Measurements from ENCODE around the gene NRCAM. TPM values are rescaled to one million over a fixed set of nuclear protein-coding genes. Genes with fewer than 3 reads are reported as not detected.

Gene NRCAM
- total and polyA plus RNA-seq, 10 of the 15 experiments (the other 5 are each of a cell fraction or from before 2014, with no cell fraction given): 0.30 to 2.0 (median 1.0) TPM

DNA sequence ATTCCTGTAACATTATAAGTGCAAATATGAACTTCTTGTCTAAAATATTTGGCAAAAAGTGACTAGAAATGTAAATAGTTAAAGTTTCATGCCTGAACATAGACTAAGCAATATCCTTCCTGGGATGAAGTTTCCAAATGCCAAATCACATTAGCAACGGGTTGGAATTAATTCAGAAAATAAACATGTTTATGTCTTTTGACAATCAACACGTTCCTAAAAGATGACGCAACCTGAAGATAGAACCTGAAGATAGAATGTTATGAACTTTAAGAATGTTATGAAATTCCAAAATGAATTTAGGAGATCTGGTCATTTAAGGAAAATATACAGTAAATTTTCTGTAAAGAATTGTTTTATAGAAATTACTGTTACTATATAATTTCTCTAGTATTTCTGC is 335.3 kb downstream of the NRCAM start (continued):
- TF ChIP-seq, protein P1, sequence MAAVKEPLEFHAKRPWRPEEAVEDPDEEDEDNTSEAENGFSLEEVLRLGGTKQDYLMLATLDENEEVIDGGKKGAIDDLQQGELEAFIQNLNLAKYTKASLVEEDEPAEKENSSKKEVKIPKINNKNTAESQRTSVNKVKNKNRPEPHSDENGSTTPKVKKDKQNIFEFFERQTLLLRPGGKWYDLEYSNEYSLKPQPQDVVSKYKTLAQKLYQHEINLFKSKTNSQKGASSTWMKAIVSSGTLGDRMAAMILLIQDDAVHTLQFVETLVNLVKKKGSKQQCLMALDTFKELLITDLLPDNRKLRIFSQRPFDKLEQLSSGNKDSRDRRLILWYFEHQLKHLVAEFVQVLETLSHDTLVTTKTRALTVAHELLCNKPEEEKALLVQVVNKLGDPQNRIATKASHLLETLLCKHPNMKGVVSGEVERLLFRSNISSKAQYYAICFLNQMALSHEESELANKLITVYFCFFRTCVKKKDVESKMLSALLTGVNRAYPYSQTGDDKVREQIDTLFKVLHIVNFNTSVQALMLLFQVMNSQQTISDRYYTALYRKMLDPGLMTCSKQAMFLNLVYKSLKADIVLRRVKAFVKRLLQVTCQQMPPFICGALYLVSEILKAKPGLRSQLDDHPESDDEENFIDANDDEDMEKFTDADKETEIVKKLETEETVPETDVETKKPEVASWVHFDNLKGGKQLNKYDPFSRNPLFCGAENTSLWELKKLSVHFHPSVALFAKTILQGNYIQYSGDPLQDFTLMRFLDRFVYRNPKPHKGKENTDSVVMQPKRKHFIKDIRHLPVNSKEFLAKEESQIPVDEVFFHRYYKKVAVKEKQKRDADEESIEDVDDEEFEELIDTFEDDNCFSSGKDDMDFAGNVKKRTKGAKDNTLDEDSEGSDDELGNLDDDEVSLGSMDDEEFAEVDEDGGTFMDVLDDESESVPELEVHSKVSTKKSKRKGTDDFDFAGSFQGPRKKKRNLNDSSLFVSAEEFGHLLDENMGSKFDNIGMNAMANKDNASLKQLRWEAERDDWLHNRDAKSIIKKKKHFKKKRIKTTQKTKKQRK (IDR thresholded peaks at IDR 0.05; ENCODE audit: low read depth, low read length): no peak
- TF ChIP-seq RBBP5 (conservative IDR thresholded peaks at IDR 0.05): no peak
- TF ChIP-seq, protein P2, sequence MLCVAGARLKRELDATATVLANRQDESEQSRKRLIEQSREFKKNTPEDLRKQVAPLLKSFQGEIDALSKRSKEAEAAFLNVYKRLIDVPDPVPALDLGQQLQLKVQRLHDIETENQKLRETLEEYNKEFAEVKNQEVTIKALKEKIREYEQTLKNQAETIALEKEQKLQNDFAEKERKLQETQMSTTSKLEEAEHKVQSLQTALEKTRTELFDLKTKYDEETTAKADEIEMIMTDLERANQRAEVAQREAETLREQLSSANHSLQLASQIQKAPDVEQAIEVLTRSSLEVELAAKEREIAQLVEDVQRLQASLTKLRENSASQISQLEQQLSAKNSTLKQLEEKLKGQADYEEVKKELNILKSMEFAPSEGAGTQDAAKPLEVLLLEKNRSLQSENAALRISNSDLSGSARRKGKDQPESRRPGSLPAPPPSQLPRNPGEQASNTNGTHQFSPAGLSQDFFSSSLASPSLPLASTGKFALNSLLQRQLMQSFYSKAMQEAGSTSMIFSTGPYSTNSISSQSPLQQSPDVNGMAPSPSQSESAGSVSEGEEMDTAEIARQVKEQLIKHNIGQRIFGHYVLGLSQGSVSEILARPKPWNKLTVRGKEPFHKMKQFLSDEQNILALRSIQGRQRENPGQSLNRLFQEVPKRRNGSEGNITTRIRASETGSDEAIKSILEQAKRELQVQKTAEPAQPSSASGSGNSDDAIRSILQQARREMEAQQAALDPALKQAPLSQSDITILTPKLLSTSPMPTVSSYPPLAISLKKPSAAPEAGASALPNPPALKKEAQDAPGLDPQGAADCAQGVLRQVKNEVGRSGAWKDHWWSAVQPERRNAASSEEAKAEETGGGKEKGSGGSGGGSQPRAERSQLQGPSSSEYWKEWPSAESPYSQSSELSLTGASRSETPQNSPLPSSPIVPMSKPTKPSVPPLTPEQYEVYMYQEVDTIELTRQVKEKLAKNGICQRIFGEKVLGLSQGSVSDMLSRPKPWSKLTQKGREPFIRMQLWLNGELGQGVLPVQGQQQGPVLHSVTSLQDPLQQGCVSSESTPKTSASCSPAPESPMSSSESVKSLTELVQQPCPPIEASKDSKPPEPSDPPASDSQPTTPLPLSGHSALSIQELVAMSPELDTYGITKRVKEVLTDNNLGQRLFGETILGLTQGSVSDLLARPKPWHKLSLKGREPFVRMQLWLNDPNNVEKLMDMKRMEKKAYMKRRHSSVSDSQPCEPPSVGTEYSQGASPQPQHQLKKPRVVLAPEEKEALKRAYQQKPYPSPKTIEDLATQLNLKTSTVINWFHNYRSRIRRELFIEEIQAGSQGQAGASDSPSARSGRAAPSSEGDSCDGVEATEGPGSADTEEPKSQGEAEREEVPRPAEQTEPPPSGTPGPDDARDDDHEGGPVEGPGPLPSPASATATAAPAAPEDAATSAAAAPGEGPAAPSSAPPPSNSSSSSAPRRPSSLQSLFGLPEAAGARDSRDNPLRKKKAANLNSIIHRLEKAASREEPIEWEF (IDR thresholded peaks at IDR 0.05; ENCODE audit: insufficient replicate concordance, low read depth, low read length): no peak
- TF ChIP-seq, protein P3, sequence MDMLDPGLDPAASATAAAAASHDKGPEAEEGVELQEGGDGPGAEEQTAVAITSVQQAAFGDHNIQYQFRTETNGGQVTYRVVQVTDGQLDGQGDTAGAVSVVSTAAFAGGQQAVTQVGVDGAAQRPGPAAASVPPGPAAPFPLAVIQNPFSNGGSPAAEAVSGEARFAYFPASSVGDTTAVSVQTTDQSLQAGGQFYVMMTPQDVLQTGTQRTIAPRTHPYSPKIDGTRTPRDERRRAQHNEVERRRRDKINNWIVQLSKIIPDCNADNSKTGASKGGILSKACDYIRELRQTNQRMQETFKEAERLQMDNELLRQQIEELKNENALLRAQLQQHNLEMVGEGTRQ (IDR thresholded peaks at IDR 0.05; ENCODE audit: borderline replicate concordance, low read depth, low read length): no peak
